HG02759 (cell line): ENCODE measurements around the gene CNOT4.

Source experiments
- ATAC-seq: cut with Tn5 transposase; IDR thresholded peaks from one replicate; pipeline ENCODE4 v1.9.1; 2021; ENCODE audit warnings: mild to moderate bottlenecking, moderate library complexity; ENCODE audit not compliant: unreplicated experiment

CNOT4 gene, protein sequence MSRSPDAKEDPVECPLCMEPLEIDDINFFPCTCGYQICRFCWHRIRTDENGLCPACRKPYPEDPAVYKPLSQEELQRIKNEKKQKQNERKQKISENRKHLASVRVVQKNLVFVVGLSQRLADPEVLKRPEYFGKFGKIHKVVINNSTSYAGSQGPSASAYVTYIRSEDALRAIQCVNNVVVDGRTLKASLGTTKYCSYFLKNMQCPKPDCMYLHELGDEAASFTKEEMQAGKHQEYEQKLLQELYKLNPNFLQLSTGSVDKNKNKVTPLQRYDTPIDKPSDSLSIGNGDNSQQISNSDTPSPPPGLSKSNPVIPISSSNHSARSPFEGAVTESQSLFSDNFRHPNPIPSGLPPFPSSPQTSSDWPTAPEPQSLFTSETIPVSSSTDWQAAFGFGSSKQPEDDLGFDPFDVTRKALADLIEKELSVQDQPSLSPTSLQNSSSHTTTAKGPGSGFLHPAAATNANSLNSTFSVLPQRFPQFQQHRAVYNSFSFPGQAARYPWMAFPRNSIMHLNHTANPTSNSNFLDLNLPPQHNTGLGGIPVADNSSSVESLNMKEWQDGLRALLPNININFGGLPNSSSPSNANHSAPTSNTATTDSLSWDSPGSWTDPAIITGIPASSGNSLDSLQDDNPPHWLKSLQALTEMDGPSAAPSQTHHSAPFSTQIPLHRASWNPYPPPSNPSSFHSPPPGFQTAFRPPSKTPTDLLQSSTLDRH

DNA sequence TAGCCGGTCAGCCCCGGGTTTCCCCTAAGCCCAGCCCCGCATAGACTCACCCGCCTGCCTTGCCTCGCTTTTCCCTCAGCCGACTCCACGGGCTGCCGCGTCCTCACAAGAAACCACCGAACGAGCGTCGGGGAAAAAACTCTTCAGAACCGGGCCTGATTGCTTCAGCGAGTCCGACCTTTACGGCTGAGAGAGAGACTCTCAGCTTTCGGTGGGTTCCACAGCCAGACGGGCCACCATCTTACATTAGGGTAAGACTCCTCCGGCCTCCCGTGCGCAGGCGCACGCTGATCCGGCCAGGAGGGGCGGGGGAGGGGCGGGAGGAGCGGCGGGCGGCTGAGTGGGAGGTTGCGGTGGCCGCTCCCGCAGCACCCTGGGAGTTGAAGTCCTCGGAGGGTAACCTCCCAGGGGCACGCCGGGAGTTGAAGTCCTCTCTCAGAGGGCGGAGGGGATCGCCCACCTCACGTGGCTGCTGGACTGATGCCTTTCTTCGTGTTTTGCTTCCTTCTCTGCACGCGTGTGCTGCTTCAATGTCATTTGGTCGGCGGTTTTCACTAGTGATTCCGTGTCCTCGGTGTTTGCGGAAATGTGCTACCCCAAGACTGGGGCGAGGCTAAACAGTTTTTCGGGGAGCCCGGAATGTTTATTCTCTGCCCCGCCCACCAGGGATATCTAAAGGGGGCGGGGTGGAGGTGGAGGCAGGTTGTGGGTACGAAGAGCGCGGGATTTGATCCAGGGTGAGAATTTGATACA is at the start of gene CNOT4:
Gene CNOT4, minus strand, starts transcription at position 264 of the 753 bp plus-strand sequence. CDS start 71,771 bp downstream, outside the sequence.
- peak; percentile 96 for ATAC-seq

DNA sequence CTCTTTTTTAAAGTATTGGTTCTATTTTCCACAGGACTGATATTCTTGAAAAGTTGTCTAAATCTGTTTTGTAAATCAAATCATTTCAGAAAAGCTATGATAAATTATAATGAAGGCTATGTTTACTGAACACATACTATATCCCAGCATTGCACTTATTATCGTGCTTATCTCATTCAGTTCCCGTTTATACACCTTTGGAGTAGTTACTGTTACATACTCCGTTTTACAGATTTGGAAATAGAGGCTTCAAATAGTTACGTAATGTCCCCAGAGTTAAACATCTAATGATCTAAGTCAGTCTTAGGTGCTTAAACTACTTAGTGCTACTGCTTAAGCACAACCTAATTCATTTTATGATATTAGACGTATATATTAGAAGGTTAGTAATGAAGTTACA is 49.0 kb upstream of the CNOT4 start:
- no peak for ATAC-seq

DNA sequence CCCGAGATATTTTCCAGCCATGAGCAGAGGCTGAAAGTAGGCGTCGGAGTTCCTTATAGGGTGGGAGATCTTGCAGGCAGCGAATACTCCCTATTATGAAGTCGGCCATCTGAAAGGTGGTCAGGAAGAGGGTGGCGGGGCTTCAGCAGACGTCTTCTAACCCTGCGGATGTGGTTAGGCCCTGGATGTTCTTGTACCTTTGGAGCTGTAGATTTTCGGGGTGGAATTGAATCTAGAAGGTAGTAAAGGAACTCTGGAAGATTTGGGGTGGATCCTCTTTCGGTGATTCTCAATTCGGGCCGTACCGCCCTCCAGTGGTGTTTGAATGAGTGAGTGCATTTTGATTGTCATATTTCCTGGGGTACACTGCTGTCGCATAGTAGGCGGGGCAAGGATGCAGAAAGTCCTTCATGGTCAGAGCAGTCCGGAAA is 48.5 kb upstream of the CNOT4 start:
- ATAC-seq = peak; percentile 72

DNA sequence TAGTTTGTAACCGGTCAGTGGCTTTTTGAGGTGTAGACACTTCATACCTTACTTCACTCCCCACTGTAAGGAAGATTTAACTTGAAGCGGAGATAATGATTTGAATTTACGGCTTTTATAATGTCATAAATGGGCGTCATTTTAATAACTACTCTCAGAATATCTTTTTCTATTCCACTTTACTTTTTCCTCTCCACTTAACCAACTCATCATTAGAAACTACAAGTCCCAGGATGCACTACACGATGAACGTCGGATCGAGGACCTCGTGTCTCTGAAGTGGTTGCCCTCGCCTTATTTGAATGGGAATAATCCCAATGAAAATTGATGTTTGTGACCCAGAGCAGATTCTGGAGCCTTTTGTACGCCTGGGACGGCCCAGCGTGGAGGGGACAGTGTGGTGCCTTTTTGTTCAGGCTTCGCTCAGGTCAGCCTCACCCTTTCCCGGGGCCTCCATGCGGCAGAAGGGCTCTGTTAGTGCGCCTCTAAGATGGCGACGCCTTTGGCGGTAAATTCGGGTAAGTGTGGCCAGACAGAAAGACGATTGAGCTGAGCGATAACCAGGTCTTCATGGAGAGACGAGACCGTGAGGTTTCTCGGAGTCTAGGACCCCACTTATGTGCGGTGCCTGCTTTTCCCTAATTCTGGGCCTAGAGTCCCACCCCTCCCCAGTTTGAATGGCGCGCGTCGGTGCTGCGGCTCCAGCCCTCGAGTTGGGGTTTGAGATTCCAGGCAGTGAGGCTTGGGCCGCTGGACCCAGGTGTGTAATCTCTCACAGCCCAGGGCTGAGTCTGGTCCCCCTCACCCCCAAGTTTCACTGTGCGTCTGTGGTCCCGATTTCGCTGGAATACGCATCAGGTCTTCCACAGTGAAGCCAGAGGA is 47.8 kb upstream of the CNOT4 start, which contains the start of gene NUP205:
Gene NUP205, plus strand, starts transcription at position 463 of the 882 bp plus-strand sequence. Its CDS starts 28 bp downstream, at position 491.
- ATAC-seq = peak; percentile 83

DNA sequence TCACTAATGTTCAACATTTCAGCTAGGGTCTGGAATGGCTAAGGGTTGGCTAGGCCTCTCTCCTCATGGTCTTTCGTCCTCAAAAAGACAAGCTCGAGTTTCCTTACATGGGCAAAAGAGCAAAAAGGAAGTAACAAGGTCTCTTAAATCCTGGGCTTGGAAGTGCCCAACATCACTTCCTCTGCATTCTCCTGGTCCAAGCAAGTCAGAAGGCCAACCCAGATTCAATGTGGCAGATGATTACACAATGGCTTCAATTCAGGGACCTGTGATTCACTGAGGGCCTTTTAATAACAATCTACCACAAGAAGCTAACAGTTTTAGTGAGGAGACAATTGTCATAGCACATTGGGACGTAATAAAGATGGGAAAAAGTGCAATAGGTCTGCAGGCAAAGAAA is 43.4 kb upstream of the CNOT4 start:
- ATAC-seq = no peak

DNA sequence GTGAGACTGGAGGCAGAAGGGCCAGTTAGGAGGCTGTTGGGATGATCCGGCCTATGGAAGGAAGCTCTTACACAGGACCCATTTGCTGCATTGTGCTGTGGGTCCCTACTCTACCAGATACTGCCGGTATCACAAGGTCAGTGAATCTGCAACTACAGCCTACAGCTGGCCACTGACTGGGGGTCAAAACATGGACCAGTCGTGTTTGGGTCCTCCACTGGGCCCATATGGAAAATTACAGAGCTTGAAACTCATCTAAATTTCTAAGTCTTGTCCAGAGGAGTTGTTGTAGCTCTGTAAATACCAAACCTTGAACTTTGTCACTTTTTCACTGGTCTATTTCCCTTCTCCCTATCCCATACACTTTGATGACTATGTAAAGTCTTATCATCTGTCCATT is 42.2 kb upstream of the CNOT4 start:
- no peak for ATAC-seq

DNA sequence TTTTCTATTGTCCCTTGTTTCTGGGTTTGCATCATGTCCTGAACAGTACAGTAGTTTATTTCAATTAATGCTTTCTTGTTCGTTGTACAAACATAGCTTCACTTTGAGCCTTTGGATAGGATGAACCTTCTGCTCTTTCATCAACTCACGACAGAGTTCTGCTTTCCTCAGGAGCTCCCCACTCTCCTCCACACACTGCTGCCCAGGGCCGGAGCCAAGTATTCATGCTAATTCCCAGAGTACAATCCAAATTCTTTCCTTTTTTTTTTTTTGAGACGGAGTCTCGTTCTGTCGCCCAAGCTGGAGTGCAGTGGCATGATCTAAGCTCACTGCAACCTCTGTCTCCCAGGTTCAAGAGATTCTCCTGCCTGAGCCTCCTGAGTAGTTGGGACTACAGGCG is 40.3 kb upstream of the CNOT4 start:
- no peak for ATAC-seq

DNA sequence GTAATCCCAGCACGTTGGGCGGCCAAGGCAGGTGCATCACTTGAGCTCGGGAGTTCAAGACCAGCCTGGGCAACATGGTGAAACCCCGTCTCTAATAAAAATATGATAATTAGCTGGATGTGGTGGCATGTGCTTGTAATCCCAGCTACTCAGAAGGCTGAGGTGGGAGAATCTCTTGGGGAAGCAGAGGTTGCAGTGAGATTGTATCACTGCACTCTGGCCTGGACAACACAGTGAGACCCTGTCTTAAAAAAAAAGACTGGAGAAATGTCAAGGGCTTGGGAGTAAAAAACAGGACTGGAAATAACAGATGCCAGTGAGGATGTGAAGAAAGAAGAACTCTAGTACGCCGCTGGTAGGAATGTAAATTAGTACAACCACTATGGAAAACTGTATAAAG is 31.1 kb upstream of the CNOT4 start:
- no peak for ATAC-seq

DNA sequence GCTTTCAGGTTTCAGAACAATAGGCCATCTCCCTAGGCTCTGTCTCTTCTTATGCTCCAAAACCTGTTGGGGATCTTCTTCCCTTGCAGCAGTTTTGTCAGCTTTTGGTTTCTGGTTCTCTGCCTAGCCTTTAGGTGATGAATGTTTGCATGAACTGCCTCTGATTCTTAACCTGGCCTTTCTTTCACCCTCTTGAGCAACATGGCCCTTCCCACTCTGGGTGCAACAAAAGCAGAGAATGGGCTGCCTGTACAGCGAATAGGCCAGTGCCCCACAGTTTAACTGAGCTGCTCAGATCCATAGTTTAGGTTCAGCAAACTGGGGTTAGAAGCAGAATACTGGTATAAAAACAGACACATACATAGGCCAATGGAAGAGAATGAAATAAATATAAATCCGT is 29.7 kb upstream of the CNOT4 start:
- no peak for ATAC-seq

DNA sequence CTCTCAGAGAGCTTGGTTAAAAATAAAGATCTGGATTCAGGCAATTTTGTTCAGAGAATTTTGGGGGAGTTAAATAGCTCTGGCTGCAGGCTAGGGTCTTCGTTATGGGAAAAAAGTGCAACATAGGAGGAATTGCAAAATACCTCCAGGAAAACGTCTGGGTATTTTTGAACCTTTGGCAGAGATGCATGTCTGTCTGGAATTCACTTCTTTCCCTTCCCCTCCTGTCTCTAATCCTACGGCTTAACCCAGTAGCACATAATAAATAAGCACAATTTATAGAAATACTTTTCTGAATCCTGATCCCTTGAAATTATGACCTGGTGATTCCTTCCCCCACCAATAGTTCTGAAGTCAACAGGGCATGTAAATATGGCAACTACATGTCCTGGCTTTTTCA is 28.5 kb upstream of the CNOT4 start:
- ATAC-seq = no peak

DNA sequence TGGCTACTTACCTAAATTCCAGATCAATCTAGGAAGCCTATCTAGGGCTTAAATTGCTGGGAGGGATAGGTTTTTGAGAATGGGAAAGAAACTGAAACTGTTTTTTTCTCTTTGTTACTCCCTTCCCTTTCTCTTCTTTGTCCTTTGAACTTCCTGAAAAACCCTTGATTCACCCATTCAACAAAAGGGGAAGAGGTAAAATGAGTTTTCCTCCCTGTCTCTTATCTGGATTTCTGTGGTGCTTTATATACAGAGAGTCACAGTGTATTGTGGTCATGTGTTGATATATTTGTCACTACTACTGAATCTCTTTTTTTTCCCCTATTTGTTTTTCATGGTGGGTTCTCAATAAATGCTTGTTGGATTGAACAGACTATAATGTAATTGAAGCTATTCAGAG is 28.0 kb upstream of the CNOT4 start:
- ATAC-seq = no peak

DNA sequence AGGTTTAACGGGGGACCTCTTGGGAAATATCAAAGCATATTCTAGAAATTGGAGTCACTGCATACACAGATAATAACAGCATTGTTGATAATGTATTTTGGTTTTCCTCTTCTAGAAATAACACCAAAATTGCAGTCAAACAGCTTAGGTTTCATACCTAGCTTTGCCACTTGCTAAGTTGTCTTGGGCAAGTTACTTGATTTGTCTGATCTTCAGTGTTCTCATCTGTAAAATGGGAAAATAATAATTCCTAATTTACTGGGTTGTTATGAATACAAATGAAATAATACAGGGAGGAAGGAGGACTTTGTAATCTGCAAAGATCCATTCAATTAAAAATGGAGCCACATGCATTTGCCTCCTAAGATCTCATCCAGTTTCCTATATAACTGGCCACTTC is 27.6 kb upstream of the CNOT4 start:
- ATAC-seq = no peak

DNA sequence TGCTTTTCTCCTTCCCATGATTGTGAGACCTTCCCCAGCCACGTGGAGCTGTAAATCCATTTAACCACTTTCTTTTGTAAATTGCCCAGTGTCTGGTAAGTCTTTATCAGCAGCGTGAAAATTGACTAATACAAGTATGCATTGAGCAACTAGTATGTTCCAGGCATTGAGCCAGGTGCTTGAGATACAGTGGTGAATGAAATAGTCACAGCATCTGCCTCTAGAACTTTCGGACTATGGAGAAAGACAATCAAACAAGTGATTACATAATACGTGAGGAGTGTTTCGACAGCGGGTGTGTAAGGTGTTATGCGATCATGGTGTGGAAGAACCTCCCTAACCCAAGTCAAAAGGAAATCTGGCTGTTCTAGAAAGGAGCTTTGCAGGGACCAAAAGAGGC is 26.2 kb upstream of the CNOT4 start:
- no peak for ATAC-seq

DNA sequence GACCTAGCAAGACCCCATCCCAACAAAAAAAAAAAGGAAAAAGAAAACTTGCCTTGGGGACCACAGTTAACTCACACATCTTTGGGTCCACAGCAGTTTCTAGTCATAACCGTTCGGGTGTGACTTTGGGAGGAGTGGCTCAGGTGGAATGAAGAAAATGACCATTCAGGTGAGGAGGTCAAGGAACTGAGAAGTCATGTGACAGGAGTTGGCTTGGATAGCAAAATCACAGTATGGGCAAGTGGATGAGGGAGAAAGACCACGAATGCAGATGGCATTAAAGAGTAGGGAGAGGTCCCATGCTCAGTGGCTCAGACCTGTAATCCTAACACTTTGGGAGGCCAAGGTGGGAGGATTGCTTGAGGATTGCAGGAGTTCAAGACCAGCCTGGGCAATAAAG is 17.1 kb upstream of the CNOT4 start:
- ATAC-seq = no peak

DNA sequence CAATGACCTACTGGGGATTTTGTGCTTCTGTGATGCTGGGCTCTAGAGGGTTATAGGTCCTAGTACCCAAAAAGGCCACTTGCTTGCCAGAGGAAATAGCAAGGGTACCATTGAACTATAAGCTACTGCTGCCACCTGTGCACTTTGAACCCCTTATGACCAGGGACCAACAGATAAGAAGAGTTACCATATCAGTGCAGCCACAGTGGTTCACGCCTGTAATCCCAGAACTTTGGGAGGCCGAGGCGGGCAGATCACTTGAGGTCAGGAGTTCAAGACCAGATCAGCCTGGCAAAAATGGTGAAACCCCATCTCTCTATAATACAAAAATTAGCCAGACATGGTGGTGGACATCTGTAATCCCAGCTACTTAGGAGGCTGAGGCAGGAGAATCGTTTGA is 15.5 kb upstream of the CNOT4 start:
- ATAC-seq = no peak

DNA sequence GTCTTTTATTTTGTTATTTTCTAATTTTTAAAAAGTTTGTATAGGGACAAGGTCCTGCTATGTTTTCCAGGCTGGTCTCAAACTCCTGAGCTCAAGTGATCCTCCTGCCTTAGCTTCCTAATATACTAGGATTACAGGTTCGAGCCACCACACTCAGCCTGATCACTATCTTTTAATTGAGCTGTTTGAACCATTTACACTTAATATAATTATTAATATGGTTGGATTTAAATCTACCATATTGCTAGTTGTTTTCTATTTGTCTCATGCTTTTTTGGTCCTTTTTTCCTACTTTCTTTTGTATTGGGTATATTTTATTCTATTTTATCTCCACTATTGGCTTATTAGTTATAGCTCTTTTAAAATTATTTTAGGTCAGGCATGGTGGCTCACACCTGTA is 13.2 kb upstream of the CNOT4 start:
- no peak for ATAC-seq

DNA sequence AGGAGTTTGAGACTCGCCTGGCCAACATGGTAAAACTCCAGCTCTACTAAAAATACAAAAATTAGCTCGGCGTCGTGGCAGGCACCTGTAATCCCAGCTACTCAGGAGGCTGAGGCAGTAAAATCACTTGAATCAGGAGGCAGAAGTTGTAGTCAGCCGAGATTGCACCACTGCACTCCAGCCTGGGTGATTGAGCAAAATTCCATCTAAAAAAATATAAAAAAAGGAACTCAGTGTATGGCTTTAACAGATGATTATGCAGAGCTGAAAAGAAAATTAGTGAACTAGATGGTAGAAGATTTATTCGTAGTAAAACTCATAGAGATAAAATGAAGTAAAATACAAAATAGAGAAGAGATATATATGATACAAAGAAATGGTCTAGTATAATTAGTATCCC is 12.6 kb upstream of the CNOT4 start:
- ATAC-seq = no peak

DNA sequence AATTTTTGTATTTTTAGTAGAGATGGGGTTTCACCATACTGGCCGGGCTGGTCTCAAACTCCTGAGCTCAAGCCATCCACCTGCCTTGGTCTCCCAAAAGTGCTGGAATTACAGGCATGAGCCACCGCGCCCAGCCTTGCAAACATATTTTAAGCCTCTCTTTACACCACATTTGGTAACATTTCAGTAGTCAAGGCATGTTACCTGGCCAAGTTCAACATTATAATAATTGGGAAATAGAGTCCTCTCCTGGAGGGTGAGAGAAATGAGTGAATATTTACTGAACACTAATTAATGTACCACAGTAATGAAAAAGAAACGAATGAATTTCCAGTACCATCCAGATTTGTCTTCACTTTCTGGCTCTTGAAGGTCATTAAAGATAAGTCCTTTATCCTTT is 10.0 kb upstream of the CNOT4 start:
- ATAC-seq = no peak

DNA sequence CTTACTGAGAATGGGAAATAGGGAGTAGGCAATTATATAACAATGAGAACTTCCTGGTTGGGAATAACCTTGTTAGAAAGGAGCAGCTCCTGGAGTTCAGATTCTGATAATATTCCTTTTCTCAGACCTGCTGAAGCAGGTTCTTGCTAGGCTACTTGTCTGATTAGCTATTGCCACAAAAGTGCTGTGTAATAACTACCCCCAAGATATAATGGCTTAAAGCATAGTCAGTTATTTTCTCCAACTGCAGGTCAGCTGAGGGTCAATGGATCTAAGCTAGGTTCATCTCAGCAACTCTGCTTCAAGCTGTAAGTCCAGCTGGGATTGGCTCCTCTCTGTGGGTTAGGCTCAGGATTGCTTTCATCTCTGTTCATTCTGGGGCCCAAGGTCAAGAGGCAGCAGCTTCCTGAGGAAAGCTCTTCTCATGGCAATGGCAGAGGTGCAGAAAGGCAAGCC is 9.4 kb upstream of the CNOT4 start:
- no peak for ATAC-seq

DNA sequence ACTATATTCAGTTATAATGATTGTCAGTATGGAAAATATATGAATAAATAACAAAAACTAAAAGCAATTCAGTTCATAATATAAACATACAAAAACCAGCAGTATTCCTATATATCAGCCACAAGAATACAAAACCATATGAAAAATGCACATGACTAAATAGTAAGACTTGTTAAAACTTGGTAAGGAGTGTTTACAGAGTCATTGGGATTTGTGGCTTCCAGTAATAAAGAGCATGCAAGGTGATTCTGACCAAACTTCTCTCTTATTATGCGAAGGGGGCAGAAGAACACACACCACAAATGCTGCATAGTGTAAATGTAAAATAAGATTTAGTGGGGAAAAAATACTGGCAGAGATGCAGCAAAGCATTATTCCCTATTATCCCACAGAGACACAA is 8.8 kb upstream of the CNOT4 start:
- no peak for ATAC-seq
